Neural progenitor cell (in vitro differentiated cells): ENCODE results near the gene STK25.

ENCODE experiments used
- CTCF ChIP-seq: fragments of 200-600 bp; sonication (generic); IDR thresholded peaks from 2 replicates; pipeline ENCODE4 v1.5.1; 2017; ENCODE audit warnings: antibody characterized with exemption, mild to moderate bottlenecking
- EZH2phosphoT487 ChIP-seq: fragments of 200-600 bp; sonication (generic); IDR thresholded peaks from 2 replicates; pipeline ENCODE4 v1.6.1; 2017; ENCODE audit warnings: antibody characterized with exemption

DNA sequence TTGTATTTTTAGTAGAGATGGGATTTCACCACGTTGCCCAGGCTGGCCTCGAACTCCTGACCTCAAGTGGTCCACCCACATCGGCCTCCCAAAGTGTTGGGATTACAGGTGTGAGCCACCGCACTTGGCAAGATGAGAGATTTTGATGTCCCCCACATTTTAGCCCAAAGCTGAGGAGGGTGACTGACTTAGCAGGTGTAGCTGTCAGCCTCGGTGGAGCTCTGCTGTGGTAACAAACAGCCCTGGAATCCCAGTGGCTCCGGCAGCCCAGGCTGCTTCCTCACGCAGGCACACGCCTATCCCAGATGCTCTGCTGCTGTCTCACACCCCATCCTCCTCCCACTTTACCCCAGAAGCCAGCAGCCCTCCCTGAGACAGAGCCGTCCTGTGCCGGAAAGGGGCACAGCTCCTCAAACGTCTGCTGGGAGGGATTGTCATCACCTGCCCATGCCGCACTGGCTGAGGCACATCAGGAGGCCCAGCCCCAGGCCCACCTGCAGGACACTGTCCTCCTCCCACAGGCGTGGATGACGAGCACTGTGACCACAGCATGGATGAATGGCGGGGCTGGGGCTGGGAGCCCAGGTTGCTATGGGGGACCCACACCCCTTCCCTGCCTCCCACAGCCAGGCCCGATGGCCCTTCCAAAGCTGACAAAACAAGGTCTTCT, 39.5 kb upstream of the STK25 start:
- TF ChIP-seq EZH2phosphoT487 (no peak), CTCF (no peak)
